ENCODE data around the gene NTPCR.

NTPCR gene

DNA sequence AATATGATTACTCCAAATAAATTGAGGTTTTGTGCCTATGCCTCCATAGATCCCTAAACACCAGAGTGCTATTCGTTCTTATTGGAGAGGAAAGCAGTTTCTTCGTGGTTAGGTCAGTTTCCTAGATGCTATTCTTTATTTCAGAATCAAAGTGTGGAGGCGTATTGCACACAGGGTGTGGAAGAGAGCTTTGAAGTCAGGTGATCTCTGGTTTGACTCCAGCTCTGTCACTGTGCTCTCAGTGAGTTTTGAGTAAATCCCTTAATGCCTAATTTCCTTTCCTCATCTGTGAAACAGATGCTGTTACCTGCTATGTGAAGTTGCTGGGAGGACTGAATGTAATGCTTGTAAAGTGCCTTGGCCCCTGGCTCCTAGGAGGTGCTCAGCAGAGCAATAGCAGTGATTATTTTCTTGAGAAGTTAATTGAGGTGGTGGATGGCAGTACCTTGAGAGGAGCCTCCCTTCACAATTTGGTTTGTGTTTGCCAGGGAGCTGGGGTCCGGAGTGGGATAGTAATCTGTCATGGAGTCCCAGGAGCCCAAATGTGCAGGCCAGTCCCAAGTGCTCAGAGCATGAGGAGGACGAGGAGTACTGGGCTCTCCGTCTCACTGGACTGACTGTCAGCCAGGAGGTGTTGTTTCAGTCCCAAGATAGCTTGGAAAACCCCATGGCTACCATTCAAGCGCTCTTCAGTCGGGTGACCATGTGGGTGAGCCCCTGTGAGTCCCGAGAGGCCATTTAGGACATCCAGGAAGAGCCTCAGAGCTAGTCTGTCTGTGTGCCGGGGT lies 14.9 kb downstream of the NTPCR start:
- DNase-seq: no peak

DNA sequence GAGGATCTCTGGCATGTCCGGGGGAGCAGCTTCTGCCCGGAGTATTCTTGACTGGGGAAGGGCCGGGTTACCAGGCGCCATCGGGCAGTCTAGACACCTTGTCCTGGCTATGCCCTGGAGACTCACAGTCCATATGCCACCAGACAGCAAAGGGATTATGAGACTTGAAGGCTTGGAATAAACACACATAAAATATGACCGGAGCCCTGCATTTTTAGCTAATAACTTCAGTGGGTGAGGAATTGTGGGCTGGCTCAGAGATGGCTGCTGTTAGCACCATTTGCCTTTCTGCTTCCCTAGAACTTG lies 15.5 kb downstream of the NTPCR start:
- no peak for DNase-seq

DNA sequence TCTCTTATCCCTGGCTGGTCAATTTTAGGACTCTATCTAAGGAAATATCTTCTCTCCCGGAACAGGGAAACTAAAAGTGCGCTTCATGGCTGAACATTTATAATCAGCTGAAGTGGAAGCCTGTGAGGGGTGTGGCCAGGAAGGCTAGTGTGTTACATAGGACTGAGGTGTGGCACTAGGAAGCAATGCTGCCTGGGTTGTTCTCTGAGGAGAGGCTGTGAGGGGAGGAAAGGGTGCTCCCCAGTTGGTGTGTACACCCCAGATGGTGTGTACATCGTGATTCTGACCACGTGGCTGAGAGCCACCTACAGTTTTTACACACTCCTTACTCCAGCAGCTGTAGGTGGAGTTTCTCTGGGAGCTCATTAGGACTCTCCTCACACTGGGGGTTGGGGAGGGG lies 16.3 kb downstream of the NTPCR start:
- no peak for DNase-seq

DNA sequence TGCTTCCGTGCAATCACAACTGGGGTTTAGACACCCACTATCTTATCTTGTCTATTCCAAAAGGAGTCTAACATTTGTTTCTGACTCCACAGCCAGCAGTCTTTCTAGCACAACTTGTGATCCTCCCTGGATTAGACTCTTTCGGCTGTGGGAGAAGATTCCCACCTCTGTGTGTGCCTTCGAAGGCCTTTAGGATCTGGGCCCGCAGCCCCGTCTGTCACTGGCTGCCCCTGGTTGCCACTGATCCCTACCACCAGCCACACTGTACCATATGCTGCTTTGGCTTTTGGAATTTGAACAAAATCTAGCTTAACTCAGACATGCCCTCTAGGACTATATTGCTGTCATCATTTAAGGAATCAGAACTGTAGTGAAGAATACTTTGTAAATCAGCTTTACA lies 18.0 kb downstream of the NTPCR start:
- DNase-seq: no peak

DNA sequence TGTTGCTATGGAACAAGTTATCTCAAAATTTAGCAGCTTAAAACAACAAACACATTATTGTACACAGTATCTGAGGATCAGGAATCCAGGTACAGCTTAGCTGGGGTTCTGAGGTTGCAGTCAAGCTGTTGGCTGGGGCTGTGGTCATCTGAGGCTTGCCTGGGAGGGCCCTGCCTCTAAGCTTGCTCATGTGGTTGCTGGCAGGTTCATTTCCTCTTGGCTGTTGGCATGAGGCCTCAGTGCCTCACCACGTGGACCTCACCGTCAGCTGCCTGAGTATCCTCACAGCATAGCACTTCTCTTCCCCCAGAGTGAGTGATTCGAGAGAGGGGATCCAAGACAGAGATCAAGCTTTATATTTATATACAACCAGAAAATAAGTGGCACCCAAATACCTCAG lies 18.6 kb downstream of the NTPCR start:
- DNase-seq: no peak

DNA sequence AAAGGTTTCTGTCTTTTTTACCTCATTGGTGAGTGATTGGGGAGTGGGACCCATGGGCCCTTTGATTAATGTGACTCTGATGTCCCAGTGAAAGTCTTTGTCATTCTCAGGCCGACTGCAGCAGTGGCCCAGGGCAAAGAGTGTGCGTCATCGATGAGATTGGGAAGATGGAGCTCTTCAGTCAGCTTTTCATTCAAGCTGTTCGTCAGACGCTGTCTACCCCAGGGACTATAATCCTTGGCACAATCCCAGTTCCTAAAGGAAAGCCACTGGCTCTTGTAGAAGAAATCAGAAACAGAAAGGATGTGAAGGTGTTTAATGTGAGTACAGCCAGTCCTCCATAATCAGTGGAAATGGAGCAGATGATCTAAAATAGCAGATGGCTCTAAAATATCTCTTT lies 19.4 kb downstream of the NTPCR start:
- no peak for DNase-seq

DNA sequence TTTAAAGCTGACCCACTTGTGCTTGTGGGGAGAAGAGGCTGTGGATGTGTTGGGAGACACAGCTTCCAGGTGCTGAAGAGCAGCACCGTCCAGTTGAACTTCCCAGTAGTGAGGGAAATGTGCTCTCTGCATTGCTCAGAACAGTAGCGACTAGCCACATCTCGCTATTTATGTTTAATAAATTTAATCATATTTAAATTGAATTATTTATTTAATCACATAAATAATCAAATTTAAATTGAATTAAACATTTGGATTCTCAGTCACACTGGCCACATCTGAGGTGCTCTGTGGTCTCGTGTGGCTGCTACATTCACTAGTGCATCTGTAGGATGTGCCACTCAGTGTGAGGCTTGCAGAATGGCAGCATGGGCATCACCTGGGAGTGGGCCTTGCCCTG lies 20.1 kb downstream of the NTPCR start:
- DNase-seq: no peak

DNA sequence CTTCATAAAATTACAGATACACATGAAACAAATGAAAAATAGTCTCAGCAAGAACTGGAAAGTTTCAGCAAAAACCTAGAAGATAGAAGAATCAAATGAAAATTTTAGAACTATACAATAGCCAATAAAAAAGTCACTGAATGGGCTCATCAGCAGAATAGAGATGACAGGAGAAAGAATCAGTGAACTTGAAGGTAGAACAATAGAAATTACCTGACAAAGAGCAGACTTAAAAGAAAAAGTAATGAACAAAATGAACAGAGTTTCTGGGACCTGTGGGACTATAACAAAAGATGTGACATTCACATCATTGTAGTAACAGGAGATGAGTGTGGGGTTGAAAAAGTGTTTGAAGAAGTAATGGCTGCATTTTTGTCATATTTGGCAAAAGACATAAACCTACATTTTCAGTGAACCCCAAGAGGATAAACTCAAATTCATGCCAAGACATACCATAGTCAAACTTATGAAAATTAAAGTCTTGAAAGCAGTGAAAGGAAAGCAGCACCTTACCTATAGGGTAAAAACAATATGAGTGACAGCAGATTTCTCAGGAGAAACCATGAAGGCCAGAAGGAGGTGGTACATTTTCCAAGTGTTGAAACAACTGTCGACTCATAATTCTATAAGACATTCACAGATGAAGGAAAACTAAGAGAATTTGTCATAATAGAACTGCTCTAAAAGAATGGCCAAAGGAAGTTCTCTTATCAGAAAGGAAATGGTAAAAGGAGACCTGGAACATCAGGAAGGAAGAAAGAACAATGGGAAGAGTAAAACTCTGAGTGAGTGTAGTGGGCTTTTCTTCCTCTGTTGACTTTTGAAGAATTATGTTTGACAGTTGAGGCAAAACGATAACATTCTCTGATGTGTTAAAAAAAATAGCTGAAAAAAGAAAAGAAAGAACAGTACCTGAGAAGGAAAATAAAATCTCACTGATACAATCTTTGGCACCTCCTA lies 23.5 kb downstream of the NTPCR start:
- no peak for DNase-seq

DNA sequence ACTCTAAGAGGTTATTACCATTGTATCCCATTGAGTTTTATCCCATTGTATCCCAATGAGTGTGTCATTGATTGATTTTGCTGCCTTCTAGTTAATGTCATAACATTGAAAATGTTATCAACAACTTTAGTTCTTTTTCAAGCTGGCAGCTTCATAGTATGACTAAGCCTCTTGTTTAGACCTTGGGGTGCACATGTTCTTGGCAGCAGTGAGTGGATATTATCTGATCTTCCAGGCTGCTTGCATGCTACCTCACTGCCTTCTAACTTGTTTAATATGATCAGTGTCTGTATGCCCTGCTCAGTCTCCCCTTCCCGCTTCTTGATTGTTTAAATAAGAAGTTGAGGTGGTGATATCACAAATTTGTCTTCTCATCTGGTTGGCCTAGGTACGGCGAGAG lies 24.6 kb downstream of the NTPCR start:
- no peak for DNase-seq

DNA sequence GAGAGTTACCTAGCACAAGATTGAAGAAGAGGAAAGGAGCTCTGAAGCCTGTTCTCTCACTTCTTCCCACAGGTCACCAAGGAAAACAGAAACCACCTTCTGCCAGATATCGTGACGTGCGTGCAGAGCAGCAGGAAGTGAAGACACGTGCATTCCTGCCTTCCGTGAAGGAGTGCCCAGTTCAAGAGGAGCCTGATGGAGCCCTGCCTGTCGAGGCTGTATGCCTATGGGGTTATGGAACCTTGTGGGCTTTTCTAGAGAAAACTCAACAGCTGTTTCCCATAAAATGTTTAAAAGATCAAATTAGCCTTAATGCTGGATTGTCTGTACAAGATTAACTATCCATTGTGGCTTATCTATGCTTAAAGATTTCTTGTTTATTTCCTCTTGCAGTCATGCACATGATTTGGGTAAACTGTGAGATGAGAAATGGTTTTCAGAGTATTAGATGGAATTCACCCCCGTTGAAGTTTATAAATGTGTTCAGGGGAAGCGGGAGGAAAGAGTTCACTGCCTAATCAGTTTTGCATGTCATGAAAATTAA lies 27.8 kb downstream of the NTPCR start:
- no peak for DNase-seq

DNA sequence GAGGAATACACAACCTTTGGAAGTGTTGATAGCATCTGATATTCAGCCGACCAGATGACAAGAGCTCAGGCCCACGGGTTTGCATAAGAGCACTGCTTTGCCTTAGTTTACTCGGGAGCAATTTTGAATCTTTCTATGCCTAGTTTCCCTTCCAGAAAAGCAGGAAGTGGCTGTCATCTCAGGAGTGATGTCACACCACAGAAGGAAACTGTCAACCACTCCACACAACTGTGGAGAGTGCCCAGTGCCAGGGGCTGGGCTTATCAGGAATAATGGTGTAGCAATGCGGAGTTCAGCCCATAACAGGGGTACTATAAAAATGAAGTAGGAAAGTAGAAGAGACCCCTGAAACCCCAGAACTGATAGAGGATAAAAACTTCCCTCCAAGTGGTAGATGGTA lies 28.4 kb downstream of the NTPCR start:
- no peak for DNase-seq

DNA sequence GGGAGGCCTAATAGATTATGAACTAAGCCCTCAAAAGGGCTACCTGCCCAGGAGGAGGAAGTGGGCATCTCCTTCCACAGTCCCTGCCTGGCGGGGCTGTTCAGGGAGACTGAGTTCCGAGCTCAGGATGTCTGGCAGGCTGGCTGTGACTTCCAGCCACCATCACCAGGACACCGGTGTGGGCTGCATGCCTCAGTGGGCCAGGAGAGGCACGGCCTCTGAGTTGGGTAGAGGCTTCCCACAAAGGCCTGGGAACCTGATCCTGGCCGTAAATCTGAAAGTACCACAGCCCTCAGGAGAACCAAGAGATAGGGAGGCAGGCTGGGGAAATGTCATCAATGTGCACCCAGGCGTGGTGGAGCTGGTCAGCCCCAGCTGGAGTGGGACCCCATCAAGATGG lies 29.1 kb downstream of the NTPCR start:
- DNase-seq: no peak

DNA sequence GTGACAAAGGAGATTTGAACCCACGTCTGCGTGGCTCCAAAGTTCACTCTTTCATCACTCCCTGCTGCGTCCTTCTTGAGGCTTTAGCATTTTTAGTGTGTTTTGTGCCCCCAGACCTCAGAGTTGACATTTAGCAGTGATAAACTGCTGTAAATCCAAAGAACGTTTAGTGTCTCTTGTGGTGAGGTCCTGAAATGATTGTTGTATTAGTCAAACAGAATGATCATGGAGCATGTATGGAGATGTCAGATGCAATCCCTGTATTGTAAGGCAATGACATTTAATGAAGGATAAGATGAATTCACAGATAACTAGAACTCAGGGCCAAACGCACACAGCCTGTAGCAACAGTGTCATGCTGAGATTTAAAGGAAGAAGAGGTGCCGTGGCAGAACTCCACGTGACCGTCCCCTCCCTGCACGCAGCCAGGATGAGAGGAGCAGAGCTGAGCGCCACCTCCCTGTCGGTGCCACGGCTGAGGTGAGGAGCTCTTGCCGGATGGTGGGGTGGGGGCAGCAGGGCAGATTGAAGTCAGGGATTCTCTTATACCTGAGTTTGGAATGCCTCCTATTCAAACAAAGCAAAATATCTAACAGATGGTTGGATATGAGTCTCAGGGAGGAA lies 30.1 kb downstream of the NTPCR start:
- no peak for DNase-seq

DNA sequence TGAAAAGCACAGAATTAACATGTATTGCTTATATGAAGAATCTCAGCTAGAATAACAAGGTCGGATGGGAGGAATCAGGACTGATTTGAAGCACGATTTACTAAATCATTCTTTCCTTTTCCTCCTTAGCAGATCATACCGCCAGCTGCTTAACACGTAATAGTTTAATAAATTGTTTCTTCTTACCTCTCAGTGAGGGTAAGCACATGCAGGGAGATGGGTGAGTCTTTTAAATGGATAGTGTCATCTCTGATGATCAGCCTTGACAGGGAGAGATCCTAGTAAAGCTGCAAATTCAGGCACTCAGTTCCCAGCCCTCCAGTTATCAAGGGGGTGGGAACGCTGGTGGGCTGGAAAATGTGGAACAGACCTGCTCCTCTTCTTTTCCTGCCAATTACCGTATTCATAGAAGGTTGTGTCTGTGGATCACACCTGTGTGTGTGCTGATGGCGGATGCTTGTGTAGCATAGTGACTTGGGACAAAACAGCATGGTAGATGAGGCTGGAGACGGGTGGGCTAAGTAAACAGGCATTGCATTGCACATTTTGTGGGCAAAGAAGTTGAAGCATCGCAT lies 30.7 kb downstream of the NTPCR start:
- DNase-seq: no peak

DNA sequence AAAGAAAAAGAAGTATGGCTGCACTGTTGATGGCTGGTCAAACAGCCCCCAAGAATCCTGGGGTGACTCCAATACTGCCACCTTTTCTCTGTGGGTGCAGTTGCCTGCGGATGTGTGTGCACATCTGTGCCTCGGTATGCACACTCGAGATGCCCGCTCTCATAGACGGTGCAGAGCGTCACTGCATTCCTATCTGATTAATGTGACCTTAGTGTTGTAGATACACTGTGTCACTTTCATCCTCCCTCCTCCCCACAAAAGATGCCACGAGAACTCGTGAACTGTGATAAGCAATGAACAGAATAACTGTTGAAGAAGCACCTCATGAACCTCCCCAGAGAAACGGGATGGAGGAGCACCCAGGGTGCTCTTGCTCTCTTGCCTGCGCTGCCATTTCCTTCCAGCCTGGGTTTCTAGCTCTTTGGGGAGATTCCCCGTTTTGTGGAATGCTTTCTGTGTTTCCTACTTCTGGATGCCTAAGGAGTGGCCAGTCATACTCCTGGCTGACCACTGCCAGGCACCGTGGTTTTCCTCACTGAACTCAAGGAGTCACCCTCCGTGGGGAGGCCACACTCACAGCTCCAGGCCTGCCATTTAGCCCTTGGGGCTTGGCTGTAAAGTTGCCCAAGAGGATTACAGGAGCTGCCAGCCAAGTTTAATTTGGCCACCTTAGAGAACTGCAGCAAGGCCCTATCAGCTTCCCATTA lies 32.0 kb downstream of the NTPCR start:
- DNase-seq: no peak

DNA sequence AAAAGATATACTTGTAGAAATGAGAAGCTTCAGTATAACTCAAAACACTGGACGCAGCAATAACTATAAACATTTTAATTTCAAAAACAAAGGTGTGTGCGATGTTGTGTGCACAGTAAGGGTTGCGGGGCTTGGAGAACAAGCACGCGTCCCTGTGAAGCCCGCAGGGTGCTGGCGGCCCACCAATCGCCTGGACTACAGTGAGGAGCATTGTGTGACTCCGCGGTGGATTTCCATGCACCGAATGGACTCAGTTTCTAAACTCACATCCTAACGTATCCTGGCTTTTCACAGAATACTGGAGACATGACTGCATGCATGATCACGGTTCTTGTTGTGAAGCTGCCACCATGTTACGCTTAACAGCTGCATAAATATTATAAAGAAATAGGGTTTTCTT lies 33.0 kb downstream of the NTPCR start:
- DNase-seq: no peak

DNA sequence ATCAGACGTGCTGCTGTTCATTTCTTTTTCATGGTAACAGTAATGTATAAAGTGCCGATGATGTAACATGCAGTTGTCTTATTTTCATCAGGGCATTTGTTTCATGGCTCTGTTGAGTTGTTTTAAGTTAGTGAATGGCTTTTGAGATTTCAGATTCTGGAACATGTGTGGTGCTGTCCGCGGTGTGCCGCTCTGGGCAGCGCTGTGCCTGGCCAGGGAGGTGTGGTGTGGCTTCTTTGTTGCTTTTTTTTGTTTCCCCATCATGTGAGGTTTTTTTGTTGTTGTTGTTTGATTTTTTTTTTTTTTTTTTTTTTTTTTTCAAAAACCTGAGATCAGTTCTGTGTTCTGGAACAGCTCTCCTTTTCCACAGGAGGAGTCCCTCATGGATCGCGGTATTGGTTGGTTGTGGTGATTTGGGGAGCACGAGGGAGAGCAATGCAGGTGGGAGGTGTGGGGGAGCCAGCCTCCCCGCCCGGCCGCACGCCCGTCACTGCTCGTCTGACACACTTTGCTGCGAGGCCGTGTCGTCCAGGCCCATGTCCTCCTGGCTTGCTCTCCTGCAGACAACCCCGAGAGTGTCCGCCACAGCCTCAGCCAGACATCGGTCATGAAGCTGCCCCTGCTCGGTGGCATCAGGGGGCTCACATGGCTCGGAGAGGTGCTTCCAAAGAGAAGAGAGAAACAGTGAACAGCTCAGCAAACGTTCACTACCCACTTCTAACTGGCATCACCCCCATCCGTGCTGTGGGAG lies 33.6 kb downstream of the NTPCR start:
- no peak for DNase-seq

DNA sequence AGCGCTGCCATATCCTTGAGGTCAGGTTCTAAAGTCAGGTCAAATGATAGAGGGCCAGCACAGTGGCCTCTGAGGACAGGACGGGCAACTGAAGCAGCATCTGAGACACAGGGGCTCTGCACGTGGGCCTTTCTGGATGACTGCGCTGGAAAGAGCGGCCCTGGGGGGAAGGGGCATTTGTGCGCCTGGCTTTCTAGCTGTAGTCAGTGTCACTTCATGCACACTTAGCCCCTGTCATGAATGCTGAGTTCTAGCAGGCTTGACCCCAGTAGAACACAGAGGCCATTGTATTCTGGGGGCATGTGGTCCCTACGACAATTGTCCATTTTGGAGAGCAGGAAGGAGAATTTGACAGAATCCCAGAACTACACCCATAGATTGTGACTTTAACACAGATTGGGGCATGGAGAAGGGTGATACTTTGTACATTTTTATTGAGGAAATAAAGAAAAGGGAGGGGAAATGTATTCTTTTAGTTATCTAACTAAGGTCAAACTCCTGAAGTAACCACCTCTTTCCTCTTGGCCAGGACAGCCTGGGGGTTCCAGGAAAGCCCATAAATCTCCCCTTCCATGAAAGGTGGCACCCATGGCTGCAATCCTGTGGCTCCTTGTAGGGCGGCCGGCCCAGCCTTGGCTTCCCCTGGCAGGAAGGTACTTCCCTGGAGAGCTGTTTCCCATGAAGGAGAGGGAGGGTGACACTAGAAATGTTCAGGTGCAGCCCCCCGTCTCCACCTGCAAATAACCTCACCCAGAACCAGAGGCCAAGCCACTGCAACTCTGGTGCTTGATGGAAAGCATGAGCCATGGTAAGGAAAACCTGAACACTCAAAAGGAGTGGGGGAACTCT lies 34.4 kb downstream of the NTPCR start:
- no peak for DNase-seq

DNA sequence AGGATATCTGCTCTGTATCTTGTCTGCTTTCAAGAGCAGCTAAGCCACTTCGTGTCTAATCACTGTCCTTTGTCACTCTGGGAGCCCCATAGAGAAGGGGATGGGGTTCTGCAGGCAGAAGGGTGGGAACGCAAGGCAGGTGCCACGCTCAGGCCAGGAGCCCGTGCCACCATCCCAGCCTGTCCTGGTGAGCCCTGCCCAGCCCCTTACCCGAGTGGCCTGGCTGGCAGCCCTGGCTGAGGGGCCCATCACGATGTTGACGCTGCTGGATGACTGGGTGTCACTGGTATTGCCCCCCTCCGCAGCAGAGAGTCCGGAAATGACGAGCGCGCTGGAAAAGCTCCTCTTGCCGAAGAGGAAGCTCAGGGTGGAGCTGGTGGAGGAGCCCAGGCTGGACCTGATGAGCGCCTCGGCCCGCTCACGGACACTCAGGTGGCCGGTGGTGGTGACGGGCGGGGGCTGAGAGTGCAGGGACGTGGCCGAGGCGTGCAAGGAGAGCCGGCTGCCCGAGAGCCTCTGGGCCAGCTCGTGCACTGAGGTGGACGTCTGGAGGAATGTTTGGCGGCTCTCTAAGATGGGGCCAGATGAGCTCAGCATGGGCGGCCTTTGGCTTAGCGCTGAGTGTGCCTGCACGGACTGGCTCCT lies 35.6 kb downstream of the NTPCR start:
- DNase-seq: no peak

DNA sequence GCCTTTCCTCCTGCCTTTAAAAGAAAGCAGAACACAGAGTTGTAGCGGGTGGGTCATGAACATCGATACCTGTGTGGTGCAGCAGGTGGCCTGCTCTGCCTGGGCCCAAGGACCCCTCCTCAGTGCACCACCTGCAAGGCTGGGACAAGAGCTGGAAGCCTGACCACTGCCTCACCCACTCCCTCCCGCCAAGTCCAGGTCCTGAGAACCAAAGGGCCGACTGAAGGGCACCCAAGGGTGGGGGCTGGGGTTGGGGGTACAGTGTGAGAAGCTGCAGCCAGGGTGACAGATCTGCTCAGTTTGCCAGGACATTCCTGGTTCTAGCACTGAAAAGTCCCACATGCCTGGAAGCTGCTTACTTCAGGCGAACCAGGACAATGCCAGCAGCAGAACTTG lies 36.1 kb downstream of the NTPCR start:
- DNase-seq: no peak

All from effector CD4-positive, alpha-beta T cell (primary cell).